ENCODE data around the gene RPS16. TPM values are rescaled to one million over a fixed set of nuclear protein-coding genes. Genes with fewer than 3 reads are reported as not detected.
A peak's percentile ranks its signal among the peaks of the same experiment; 100 is the strongest.

Gene RPS16
- total RNA-seq, 1 experiment from 2014 or later: 2,510 TPM

GRCh38 chr19:39425744-39426143 is 10.0 kb downstream of the RPS16 start:
- CTCF ChIA-PET: interaction anchor here (0.6 kb wide), 1 partner anchor 872 kb away, joined by 3 read pairs; no protein-coding TSS in a partner anchor
- POLR2A ChIA-PET (ENCODE audit: unreplicated experiment): no interaction called here
- Histone ChIP-seq H3K9me3 (ENCODE audit: insufficient read depth, low read depth) (no peaks in the 10 kb centered on the region), H3F3A (ENCODE audit: insufficient read depth, low read depth) (peaks cover 7% of the 10 kb centered on the region; the same call in 1 of the 2 replicates), H3K36me3 (ENCODE audit: low read depth) (no peaks in the 10 kb centered on the region), H3K27me3 (ENCODE audit: insufficient read depth, low read depth) (no peaks in the 10 kb centered on the region), H3K4me1 (replicated peaks; ENCODE audit: insufficient read depth) (peaks cover 5% of the 10 kb centered on the region), H3K79me2 (ENCODE audit: low read depth) (no peaks in the 10 kb centered on the region), H3K27ac (no peak overlapping the region), H2AFZ (no peak overlapping the region), H3K4me3 (no peak overlapping the region), H4K20me1 (ENCODE audit: insufficient read depth) (no peaks in the 10 kb centered on the region), H3K9me2 (ENCODE audit: insufficient read depth) (no peaks in the 10 kb centered on the region), H3K4me2 (no peak overlapping the region)
- TF ChIP-seq CTCF (conservative IDR thresholded peaks at IDR 0.05): no peak
- intact Hi-C loops (cut with micrococcal nuclease; ENCODE audit: unreplicated experiment): no loop called here
- no TSS peak for BruUV-seq (replicated peaks)
- DNase-seq: peak in 1 of 2 experiments; percentile 25

GRCh38 chr19:39424934-39425333 is 10.8 kb downstream of the RPS16 start:
- Histone ChIP-seq H3K4me2 (no peak overlapping the region), H3K4me1 (replicated peaks; ENCODE audit: insufficient read depth) (no peaks in the 10 kb centered on the region), H3F3A (ENCODE audit: insufficient read depth, low read depth) (no peaks in the 10 kb centered on the region; the same call in 1 of the 2 replicates), H2AFZ (no peak overlapping the region), H3K4me3 (no peak overlapping the region), H3K9me3 (ENCODE audit: insufficient read depth, low read depth) (no peaks in the 10 kb centered on the region), H3K79me2 (ENCODE audit: low read depth) (no peaks in the 10 kb centered on the region), H3K36me3 (ENCODE audit: low read depth) (no peaks in the 10 kb centered on the region), H3K27ac (no peak overlapping the region), H3K27me3 (ENCODE audit: insufficient read depth, low read depth) (no peaks in the 10 kb centered on the region), H4K20me1 (ENCODE audit: insufficient read depth) (no peaks in the 10 kb centered on the region), H3K9me2 (ENCODE audit: insufficient read depth) (no peaks in the 10 kb centered on the region)
- POLR2A ChIA-PET (ENCODE audit: unreplicated experiment): no interaction called here
- intact Hi-C loops (cut with micrococcal nuclease; ENCODE audit: unreplicated experiment): no loop called here
- DNase-seq: no peak
- TF ChIP-seq EZH2 (IDR thresholded peaks at IDR 0.05; ENCODE audit: low read depth): no peak
- no peak for TF ChIP-seq CTCF (conservative IDR thresholded peaks at IDR 0.05)
- BruUV-seq (replicated peaks): no TSS peak
- CTCF ChIA-PET: no interaction called here

DNA sequence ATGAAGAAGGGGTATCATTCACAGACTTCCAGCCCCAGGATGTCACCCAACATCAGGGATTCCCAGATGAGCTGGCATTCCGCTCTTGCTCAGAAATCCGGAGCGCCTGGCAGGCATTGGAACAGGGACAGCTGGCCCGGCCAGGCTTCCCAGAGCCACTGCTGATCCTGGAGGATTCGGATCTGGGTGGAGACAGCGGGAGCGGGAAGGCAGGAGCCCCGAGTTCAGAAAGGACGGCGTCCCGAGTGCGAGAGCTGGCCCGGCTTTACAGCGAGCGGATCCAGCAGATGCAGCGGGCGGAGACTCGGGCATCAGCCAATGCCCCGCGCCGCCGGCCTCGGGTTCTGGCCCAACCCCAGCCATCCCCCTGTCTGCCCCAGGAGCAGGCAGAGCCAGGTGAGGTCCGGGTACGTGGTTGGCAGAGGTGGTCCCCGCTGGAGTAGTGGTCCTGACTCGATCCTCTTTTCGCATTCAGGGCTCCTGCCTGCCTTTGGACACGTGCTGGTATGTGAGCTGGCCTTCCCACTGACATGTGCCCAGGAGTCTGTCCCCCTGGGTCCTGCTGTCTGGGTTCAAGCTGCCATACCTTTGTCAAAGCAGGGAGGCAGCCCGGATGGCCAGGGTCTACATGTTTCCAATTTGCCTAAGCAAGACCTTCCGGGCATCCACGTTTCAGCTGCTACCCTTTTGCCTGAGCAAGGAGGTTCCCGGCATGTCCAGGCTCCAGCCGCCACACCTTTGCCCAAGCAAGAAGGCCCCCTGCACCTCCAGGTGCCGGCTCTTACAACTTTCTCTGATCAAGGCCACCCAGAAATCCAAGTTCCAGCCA is 12.3 kb downstream of the RPS16 start:
- POLR2A ChIA-PET (ENCODE audit: unreplicated experiment): no interaction called here
- H3K4me1 ChIP-seq (replicated peaks; ENCODE audit: insufficient read depth): no peaks in the 10 kb centered on the region
- no peak for TF ChIP-seq CTCF (conservative IDR thresholded peaks at IDR 0.05)
- no peak for TF ChIP-seq EZH2 (IDR thresholded peaks at IDR 0.05; ENCODE audit: low read depth)
- no peak overlapping the region for H3K4me2 ChIP-seq
- H3K27me3 ChIP-seq (ENCODE audit: insufficient read depth, low read depth): no peaks in the 10 kb centered on the region
- BruUV-seq (replicated peaks): no TSS peak
- H3K36me3 ChIP-seq (ENCODE audit: low read depth): no peaks in the 10 kb centered on the region
- H3K9me2 ChIP-seq (ENCODE audit: insufficient read depth): no peaks in the 10 kb centered on the region
- intact Hi-C loops (cut with micrococcal nuclease; ENCODE audit: unreplicated experiment): no loop called here
- no peaks in the 10 kb centered on the region for H3K9me3 ChIP-seq (ENCODE audit: insufficient read depth, low read depth)
- no peak overlapping the region for H3K27ac ChIP-seq
- no peak overlapping the region for H2AFZ ChIP-seq
- no peaks in the 10 kb centered on the region; the same call in 1 of the 2 replicates for H3F3A ChIP-seq (ENCODE audit: insufficient read depth, low read depth)
- H4K20me1 ChIP-seq (ENCODE audit: insufficient read depth): no peaks in the 10 kb centered on the region
- no peaks in the 10 kb centered on the region for H3K79me2 ChIP-seq (ENCODE audit: low read depth)
- no peak overlapping the region for H3K4me3 ChIP-seq
- DNase-seq: peak in 1 of 2 experiments; percentile 18
- CTCF ChIA-PET: no interaction called here
